ENCODE measurements around the gene CD3D.

GRCh38 chr11:118314988-118315411, 27.5 kb downstream of the CD3D start:
- no peak for TF ChIP-seq EZH2 (IDR thresholded peaks at IDR 0.05; ENCODE audit: low read length, missing control alignments)
- TF ChIP-seq, protein P1, sequence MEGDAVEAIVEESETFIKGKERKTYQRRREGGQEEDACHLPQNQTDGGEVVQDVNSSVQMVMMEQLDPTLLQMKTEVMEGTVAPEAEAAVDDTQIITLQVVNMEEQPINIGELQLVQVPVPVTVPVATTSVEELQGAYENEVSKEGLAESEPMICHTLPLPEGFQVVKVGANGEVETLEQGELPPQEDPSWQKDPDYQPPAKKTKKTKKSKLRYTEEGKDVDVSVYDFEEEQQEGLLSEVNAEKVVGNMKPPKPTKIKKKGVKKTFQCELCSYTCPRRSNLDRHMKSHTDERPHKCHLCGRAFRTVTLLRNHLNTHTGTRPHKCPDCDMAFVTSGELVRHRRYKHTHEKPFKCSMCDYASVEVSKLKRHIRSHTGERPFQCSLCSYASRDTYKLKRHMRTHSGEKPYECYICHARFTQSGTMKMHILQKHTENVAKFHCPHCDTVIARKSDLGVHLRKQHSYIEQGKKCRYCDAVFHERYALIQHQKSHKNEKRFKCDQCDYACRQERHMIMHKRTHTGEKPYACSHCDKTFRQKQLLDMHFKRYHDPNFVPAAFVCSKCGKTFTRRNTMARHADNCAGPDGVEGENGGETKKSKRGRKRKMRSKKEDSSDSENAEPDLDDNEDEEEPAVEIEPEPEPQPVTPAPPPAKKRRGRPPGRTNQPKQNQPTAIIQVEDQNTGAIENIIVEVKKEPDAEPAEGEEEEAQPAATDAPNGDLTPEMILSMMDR (conservative IDR thresholded peaks at IDR 0.05 in 1 of 2, IDR thresholded peaks at IDR 0.05 in 1 of 2; ENCODE audit: low read depth in 1 of 2, low read length in 2 of 2): no peak

Data from fibroblast of lung (primary cell).